Natural killer cell treated with Interleukin-12 subunit alpha and Interleukin-12 subunit beta and Interleukin-15 and Interleukin-18, amount 100 ng/mL, for 72 hours (primary cell): ENCODE data around the gene ARSB. TPM values are rescaled to one million over a fixed set of nuclear protein-coding genes. Genes with fewer than 3 reads are reported as not detected.
"Not testable (repeated sequence)": the region's sequence is repeated elsewhere in the genome, so short reads cannot be mapped to it uniquely, and the experiment has no call there.

Experiments used
- ATAC-seq, 2 donors: fragments of 150-1000 bp; cut with Tn5 transposase in 1 of 2; sonication (Bioruptor Pico), chemical (Tn5 transposase) in 1 of 2; 2 replicates each; pipeline ENCODE4 v1.10.0; 2021
- DNase-seq: peaks from one replicate; pipeline ENCODE4 v3.0.0; 2022; ENCODE audit warnings: low spot score
- H3K27ac Mint-ChIP-seq, 2 donors: 1 replicate in 1 of 2; 2 replicates in 1 of 2; pipeline ENCODE4 v1.8.0; 2022; ENCODE audit warnings: mixed read lengths in 2 of 2, mild to moderate bottlenecking in 1 of 2, moderate library complexity in 1 of 2
- H3K27me3 Mint-ChIP-seq, 2 donors: 1 replicate in 1 of 2; 2 replicates in 1 of 2; pipeline ENCODE4 v1.8.0; 2022; ENCODE audit warnings: mixed read lengths in 2 of 2
- H3K36me3 Mint-ChIP-seq: one replicate; pipeline ENCODE4 v1.8.0; 2022; ENCODE audit warnings: mixed read lengths
- H3K4me1 Mint-ChIP-seq, 2 donors: 1 replicate in 1 of 2; 2 replicates in 1 of 2; pipeline ENCODE4 v1.8.0; 2022; ENCODE audit warnings: low read depth in 2 of 2, mixed read lengths in 2 of 2, mild to moderate bottlenecking in 1 of 2
- H3K4me3 Mint-ChIP-seq: one replicate; pipeline ENCODE4 v1.8.0; 2022; ENCODE audit warnings: mixed read lengths
- H3K9me3 Mint-ChIP-seq: 2 replicates; pipeline ENCODE4 v1.8.0; 2022; ENCODE audit warnings: mixed read lengths
- total RNA-seq, 2 donors: library from RNA; stranded (reverse); gene quantifications; one replicate each; pipeline ENCODE4 v1.2.3, GENCODE V29; 2022

Gene ARSB
- total RNA-seq, 2 donors from 2014 or later: 15.4 to 22.3 TPM

GRCh38 chr5:78893940-78894677 lies 91.0 kb downstream of the ARSB start:
- H3K27ac Mint-ChIP-seq: no peak overlapping the region
- no peak for ATAC-seq
- H3K4me3 Mint-ChIP-seq: no peak overlapping the region
- no peak for DNase-seq
- peaks cover 10% of the 10 kb centered on the region for H3K36me3 Mint-ChIP-seq
- peaks cover 8 to 13% of the 10 kb centered on the region in 2 donors for H3K27me3 Mint-ChIP-seq
- peaks cover 0 to 6% of the 10 kb centered on the region in 2 donors for H3K4me1 Mint-ChIP-seq
- H3K9me3 Mint-ChIP-seq: peaks cover 1% of the 10 kb centered on the region

- Mint-ChIP-seq H3K36me3 (peaks cover 10% of the 10 kb centered on the region), H3K4me1 (peaks cover 15 to 26% of the 10 kb centered on the region in 2 donors), H3K27ac (no peak overlapping the region), H3K27me3 (peaks cover 11 to 13% of the 10 kb centered on the region in 2 donors), H3K4me3 (no peak overlapping the region), H3K9me3 (no peaks in the 10 kb centered on the region)
- ATAC-seq: no peak
- DNase-seq: no peak
These were observed 94.3 kb downstream of the ARSB start for GRCh38 chr5:78890667-78891379.

GRCh38 chr5:78889369-78890140 lies 95.6 kb downstream of the ARSB start:
- no peak for ATAC-seq
- DNase-seq: no peak
- H3K9me3 Mint-ChIP-seq: no peaks in the 10 kb centered on the region
- no peak overlapping the region for H3K4me3 Mint-ChIP-seq
- H3K27me3 Mint-ChIP-seq: peaks cover 11 to 13% of the 10 kb centered on the region in 2 donors
- H3K36me3 Mint-ChIP-seq: peaks cover 15% of the 10 kb centered on the region
- no peak overlapping the region for H3K27ac Mint-ChIP-seq
- H3K4me1 Mint-ChIP-seq: peaks cover 15 to 26% of the 10 kb centered on the region in 2 donors

GRCh38 chr5:78888580-78889368 lies 96.3 kb downstream of the ARSB start:
- Mint-ChIP-seq H3K4me3 (no peak overlapping the region), H3K9me3 (no peaks in the 10 kb centered on the region), H3K36me3 (peaks cover 15% of the 10 kb centered on the region), H3K27me3 (peaks cover 11 to 13% of the 10 kb centered on the region in 2 donors), H3K4me1 (peaks cover 15 to 26% of the 10 kb centered on the region in 2 donors), H3K27ac (no peak overlapping the region)
- no peak for ATAC-seq
- DNase-seq: no peak

- Mint-ChIP-seq H3K4me1 (peaks cover 15 to 26% of the 10 kb centered on the region in 2 donors), H3K9me3 (no peaks in the 10 kb centered on the region), H3K36me3 (peaks cover 15% of the 10 kb centered on the region), H3K4me3 (no peak overlapping the region), H3K27ac (no peak overlapping the region), H3K27me3 (peaks cover 11 to 13% of the 10 kb centered on the region in 2 donors)
- ATAC-seq (peak; percentile 88 to 98), DNase-seq (no peak)
These were observed 97.6 kb downstream of the ARSB start for GRCh38 chr5:78887384-78888118.

GRCh38 chr5:78886341-78887230 lies 98.5 kb downstream of the ARSB start:
- Mint-ChIP-seq H3K27ac (no peak overlapping the region), H3K36me3 (peaks cover 15% of the 10 kb centered on the region), H3K9me3 (no peaks in the 10 kb centered on the region), H3K4me1 (peaks cover 15 to 26% of the 10 kb centered on the region in 2 donors), H3K4me3 (no peak overlapping the region), H3K27me3 (peaks cover 11 to 13% of the 10 kb centered on the region in 2 donors)
- DNase-seq: no peak
- ATAC-seq: no peak

- ATAC-seq (no peak), DNase-seq (no peak)
- H3K27ac Mint-ChIP-seq: no peak overlapping the region
- H3K4me1 Mint-ChIP-seq: peaks cover 0 to 2% of the 10 kb centered on the region in 2 donors
- H3K4me3 Mint-ChIP-seq: no peak overlapping the region
- no peaks in the 10 kb centered on the region for H3K9me3 Mint-ChIP-seq
- H3K36me3 Mint-ChIP-seq: peaks cover 6% of the 10 kb centered on the region
- no peaks in the 10 kb centered on the region for H3K27me3 Mint-ChIP-seq
These were observed 103.2 kb downstream of the ARSB start for GRCh38 chr5:78881884-78882283.

- Mint-ChIP-seq H3K9me3 (no peaks in the 10 kb centered on the region), H3K4me1 (no peaks in the 10 kb centered on the region), H3K36me3 (no peaks in the 10 kb centered on the region), H3K4me3 (no peak overlapping the region), H3K27me3 (no peaks in the 10 kb centered on the region), H3K27ac (no peak overlapping the region)
- ATAC-seq (no peak), DNase-seq (no peak)
These were observed 105.6 kb downstream of the ARSB start for GRCh38 chr5:78879516-78879915.

GRCh38 chr5:78866076-78866475 lies 119.0 kb downstream of the ARSB start:
- not testable (repeated sequence) for H3K27me3 Mint-ChIP-seq, H3K4me1 Mint-ChIP-seq, DNase-seq, H3K4me3 Mint-ChIP-seq, ATAC-seq, H3K27ac Mint-ChIP-seq, H3K9me3 Mint-ChIP-seq
- H3K36me3 Mint-ChIP-seq: peaks cover 25% of the 10 kb centered on the region

GRCh38 chr5:78858364-78858763 lies 126.7 kb downstream of the ARSB start:
- H3K9me3 Mint-ChIP-seq: peaks cover 11% of the 10 kb centered on the region
- H3K27ac Mint-ChIP-seq: no peak overlapping the region
- no peak overlapping the region for H3K4me3 Mint-ChIP-seq
- peaks cover 0 to 2% of the 10 kb centered on the region in 2 donors for H3K27me3 Mint-ChIP-seq
- H3K36me3 Mint-ChIP-seq: peaks cover 32% of the 10 kb centered on the region
- H3K4me1 Mint-ChIP-seq: peaks cover 0 to 4% of the 10 kb centered on the region in 2 donors
- ATAC-seq: no peak
- DNase-seq: no peak

GRCh38 chr5:78855026-78855425 lies 130.1 kb downstream of the ARSB start:
- DNase-seq: no peak

GRCh38 chr5:78851891-78852290 lies 133.2 kb downstream of the ARSB start:
- H3K27me3 Mint-ChIP-seq, H3K4me3 Mint-ChIP-seq, H3K27ac Mint-ChIP-seq, H3K4me1 Mint-ChIP-seq, ATAC-seq, DNase-seq: not testable (repeated sequence)
- peaks cover 22% of the 10 kb centered on the region for H3K36me3 Mint-ChIP-seq
- peaks cover 10% of the 10 kb centered on the region for H3K9me3 Mint-ChIP-seq

More at GRCh38 chr5:78855026-78855425, 130.1 kb downstream of the ARSB start:
- Mint-ChIP-seq H3K9me3 (peaks cover 10% of the 10 kb centered on the region), H3K36me3 (peaks cover 22% of the 10 kb centered on the region), H3K27me3 (peaks cover 0 to 2% of the 10 kb centered on the region in 2 donors), H3K27ac (no peak overlapping the region), H3K4me1 (no peaks in the 10 kb centered on the region), H3K4me3 (no peak overlapping the region)
- ATAC-seq: no peak
